ENCODE data around the gene TUFT1.
A peak's percentile ranks its signal among the peaks of the same experiment; 100 is the strongest.

The TUFT1 gene, protein sequence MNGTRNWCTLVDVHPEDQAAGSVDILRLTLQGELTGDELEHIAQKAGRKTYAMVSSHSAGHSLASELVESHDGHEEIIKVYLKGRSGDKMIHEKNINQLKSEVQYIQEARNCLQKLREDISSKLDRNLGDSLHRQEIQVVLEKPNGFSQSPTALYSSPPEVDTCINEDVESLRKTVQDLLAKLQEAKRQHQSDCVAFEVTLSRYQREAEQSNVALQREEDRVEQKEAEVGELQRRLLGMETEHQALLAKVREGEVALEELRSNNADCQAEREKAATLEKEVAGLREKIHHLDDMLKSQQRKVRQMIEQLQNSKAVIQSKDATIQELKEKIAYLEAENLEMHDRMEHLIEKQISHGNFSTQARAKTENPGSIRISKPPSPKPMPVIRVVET

DNA sequence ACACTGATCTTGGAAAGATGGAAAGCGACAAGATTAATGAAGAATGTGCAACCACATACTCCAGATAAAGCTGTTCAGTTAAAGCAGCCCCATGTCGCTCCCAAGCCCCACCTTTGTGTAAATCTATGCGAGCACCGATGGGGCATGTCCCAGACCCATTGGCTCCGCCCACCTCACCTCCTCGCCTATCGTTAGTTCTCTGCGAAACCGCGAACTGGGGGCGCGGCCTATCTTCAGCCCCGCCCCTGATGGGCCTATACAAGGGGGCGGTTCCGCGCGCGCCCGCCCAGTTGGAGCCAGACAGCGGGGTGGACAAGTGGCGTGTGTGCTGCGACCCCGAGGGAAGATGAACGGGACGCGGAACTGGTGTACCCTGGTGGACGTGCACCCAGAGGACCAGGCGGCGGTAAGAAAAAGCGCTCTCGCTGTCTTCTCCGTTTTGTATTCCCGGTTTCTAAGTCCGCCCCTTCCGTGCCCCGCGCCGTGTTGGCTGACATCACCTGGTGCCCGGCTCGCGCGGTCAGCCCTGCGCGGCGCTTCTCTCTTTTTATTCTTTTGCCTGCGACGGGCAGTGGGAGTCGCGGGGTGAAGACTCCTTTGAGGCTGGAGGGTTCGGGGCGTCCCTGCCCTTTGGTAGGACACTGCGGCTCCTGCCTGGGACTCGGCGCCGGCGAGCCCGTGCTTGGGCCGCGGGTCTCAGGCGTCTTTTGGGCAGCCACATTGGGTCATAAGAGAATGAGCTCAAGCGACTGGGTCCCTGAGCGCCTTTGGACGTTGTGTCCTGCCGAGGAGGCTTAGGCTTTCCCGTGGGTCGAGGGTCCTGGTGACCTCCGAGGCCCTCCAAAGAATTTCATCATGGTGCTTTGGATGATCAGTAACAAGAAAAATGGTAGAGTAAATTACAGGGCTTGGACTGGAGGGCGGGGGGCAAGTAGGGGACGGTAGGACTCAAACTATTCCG is at the start of gene TUFT1:
Gene TUFT1 (plus strand): TSS at position 289 of the 961 bp plus-strand sequence. CDS start 58 bp downstream, at position 347.
- peak; percentile 82 to 91 for DNase-seq (ENCODE audit: extremely low read depth in 1 of 2, low read depth in 1 of 2)

DNA sequence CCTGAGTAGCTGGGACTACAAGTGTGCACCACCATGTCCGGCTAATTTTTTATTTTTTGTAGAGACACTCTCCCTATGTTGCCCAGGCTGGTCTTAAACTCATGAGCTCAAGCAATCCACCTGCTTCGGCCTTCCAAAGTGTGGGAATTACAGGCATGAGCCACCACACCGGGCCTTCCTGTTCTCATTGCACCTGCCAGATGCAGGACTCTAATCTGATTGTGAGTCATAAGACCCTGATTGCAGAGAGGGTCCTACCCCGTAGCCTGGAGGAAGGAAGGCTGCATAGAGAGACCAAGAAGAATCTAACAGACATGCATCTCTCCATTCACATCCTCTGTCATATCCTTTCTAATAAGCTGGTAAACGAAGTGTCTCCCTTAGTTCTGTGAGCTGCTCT is 48.5 kb upstream of the TUFT1 start:
- DNase-seq (ENCODE audit: extremely low read depth in 1 of 2, low read depth in 1 of 2) = no peak

DNA sequence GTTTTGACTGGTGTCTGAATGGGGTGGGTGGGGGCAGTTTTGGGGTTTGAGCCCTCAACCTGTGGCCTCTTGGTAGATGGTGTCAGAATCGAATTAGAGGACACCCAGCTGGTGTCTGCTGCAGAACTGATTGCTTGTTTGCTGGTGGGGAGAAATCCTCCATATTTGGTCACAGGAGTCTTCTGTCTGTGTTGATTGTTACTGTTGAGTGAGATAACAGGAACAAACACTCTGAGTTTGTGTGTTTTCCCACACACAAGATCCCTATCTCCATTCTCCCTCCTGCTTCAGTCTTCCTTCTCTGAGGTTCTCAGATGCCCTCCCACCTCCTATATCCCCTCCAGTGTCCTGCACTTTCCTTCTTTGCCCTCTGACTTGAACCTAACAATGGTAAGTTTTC is 48.0 kb upstream of the TUFT1 start:
- DNase-seq (ENCODE audit: extremely low read depth in 1 of 2, low read depth in 1 of 2) = no peak

DNA sequence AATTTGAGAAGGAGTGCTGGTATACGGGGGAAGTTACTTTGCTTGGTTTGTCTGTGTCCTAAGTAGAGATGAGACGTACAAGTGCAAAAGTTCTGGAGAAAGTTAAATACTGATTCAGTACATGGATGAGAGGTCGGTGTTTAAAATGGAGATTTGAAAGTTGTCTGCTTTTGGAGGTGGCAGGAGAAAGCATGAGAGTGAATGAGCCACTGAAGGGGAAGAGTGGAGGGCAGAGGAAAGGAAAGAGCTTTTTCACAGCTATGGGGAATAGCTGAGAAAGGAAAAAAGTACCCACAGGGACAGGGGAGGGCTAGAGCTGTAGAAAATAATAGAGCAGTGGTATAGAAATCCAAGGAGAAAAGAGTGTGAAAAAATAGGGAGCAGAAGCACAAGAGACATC is 47.1 kb upstream of the TUFT1 start:
- DNase-seq (ENCODE audit: extremely low read depth in 1 of 2, low read depth in 1 of 2) = no peak

DNA sequence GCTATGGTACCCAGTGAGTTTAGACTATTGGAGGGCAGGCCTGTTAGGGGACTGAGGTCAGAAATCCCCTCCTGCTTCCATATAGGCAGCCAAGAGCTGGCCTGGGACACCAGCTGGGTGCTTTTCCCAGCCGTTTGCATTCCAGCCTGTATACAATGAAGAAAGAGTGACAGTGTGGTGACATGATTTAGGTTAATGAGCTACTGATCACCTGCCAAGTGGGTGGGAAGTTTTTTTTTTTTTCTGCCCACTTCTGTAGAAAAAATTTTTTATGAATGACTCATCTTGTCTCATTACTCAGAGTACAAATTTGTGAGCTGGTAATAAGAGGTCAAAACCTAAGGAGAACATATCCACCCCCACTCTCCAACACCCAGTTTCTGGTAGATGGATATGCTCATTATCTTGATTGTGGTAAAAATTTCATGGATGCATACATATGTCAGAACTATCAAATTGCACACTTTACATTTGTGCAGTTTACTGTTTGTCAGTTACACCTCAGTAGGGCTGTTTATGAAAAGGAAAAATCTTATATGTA is 45.3 kb upstream of the TUFT1 start:
- DNase-seq (ENCODE audit: extremely low read depth in 1 of 2, low read depth in 1 of 2) = no peak

DNA sequence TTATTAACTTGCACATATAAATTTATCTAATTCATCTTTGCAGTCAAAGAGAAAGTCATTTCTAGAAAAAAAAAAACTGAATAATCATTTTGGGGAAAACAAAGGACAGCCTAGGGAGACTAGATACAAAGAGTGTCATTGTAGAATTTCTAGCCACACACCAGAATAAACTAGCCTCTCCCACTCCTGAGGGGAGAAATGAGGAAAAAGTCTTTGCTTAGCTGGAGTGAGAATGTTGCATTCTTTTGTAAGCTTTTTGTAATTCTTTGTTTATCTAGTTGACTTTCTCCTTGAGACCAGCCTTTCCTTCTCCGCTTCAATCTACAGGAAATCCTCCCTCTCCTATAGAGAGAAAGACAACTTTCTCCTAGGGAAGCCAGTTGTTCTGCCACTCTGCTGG is 44.8 kb upstream of the TUFT1 start:
- no peak for DNase-seq (ENCODE audit: extremely low read depth in 1 of 2, low read depth in 1 of 2)

DNA sequence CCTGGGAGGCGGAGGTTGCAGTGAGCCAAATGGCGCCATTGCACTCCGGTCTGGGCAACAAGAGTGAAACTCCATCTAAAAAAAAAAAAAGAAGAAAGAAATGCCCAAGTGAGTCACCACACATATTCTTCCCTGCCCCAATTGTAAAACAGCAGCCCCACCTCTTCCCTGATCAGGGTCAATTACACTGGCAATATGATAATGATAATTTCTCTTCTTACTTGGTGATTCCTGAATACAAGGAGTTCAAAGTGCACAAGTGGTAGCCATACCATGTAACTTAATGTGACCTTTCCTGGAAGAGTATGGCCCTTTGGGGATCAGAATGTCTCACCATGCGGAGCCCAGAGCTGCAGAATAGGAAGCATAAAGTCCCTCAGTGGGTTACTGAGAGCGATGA is 40.7 kb upstream of the TUFT1 start:
- DNase-seq (ENCODE audit: extremely low read depth in 1 of 2, low read depth in 1 of 2) = no peak

DNA sequence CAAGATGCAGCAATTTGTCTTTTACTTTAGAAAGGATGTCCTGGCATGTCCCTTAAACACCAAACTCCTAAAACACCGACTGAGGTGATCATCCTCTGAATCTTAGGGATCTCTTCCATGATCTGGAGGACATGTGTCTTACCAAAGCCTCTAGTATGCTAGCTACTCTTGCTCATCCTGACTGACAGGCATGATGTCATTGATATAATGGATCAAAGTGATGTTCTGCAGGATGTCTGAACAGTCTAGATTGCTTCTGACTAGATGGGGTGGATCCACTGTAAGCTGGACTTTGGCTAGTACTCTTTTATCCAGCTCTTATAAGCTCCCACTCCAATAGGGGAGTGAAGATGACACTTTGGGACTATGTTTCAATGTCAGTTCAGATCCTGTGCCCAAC is 40.2 kb upstream of the TUFT1 start:
- no peak for DNase-seq (ENCODE audit: extremely low read depth in 1 of 2, low read depth in 1 of 2)

DNA sequence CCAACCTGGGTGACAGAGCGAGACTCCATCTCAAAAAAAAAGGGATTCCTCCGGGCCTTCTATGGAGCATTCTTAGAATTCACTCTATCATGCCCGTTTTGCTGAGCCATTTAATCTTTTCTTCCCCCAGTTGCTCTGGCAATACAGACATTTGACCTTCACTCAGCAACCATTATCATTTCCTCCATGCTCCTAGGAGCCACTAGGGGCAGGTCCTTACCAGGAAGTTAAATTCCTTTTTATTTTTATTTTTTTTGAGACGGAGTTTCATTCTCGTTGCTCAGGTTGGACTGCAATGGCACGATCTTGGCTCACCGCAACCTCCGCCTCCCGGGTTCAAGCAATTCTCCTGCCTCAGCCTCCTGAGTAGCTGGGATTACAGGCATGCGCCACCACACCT is 38.6 kb upstream of the TUFT1 start:
- no peak for DNase-seq (ENCODE audit: extremely low read depth in 1 of 2, low read depth in 1 of 2)

DNA sequence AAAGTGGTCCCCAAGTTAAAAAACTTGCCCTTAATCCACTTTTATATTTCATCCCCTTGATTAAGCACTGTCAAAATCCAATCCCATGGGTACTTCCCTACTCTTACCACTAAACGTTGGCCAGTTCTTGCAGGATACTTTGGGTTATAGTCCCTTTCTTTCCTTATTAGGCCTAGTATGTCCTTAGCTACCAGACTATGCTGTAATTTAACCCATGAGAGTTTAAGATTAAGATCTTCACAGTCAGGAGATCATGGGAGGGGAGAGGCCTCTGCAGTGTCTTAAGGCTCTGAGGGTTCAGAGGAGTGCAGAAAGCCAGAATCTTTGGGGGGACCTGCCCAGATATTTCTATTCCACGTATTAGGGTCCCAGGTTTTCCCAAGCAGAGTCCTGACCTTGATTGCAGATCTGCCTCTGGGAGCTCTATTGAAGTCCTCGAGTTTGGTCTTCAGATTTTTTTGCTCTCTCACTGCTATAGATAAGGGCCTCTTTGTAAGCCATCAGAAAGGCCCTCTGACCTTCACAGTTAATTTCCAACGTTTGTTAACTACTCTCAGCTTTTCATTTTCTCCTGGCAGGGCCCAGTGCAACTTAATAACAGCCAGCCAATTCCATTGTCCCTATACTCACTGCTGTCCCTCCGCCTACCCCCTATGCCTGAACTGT is 37.9 kb upstream of the TUFT1 start:
- no peak for DNase-seq (ENCODE audit: extremely low read depth in 1 of 2, low read depth in 1 of 2)

DNA sequence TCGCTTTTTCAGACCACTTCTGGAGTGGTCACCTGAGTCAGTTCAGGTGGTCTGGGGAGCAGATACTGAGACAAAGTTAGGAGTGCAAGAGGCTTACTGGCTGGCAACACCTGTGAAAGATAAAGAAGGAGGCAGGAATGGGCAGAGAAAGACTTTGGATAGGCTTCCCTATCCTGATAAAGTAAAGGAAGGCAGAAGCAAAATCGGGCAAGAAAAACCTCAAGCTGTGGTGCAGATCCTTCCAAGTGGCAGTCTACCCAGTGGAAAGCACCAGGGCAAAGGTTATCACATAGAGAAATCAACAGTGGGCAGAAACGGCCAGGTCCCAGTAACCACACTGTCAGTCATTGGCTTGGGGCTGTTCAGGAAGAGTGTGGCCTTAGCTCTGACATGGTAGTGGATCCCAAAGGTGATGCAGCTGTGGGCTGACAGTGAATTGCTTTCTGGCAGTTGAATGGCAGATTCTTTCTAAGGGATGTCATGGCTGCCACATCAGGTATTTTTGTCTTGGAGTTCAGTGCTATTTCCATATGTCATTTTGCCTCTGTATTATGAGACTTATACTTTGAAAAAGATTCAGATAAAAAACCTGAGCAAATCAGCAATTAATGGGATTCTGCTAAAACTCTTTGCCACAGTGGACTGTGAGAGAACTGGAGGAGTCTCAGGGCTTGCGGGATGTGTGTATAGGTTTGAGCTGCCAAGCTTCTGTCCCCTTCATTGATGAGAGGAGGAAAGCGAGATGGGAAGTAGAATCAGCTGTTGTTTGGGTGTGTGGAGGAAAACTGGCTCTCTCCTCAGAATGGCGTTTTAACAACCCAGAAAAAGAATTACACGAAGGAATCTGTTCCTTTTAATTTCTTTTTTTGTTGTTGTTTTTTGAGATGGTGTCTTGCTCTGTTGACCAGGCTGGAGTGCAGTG is 37.0 kb upstream of the TUFT1 start:
- no peak for DNase-seq (ENCODE audit: extremely low read depth in 1 of 2, low read depth in 1 of 2)

DNA sequence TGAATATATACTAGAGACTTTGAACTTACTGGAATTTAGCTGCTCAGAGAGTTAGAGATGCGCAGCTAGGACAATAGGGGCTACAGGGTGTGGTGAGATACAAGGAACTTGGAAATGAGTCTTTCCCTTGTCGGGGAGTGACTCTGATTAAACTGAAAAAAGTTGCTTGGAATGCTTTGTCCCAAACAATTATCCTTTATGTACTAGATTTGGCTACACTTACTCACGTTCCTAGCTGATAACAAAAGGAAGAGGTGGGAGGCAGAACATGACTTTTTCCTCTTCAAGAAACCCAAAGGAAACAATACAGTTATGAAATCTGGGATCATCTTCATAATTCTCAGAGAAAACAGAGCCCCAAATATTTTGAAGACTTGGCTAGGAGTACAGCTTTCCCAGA is 35.9 kb upstream of the TUFT1 start:
- DNase-seq (ENCODE audit: extremely low read depth in 1 of 2, low read depth in 1 of 2) = no peak

DNA sequence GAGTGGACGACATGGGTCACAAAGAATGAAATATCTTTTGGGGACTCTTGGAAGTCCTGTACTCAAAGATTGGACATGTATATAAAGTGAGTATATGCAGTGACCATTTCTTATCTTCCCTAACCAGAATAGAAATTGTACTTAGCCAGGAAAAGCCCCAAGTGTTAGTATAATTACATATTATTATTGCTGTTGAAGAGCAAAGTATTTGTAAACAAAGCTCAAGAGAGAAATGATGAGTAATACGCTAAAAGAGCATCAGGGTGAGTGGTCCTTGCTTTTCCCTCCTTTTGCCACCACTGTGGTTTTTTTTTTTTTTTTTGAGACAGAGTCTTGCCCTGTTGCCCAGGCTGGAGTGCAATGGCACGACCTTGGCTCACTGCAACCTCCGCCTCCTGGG is 35.4 kb upstream of the TUFT1 start:
- DNase-seq (ENCODE audit: extremely low read depth in 1 of 2, low read depth in 1 of 2) = no peak

DNA sequence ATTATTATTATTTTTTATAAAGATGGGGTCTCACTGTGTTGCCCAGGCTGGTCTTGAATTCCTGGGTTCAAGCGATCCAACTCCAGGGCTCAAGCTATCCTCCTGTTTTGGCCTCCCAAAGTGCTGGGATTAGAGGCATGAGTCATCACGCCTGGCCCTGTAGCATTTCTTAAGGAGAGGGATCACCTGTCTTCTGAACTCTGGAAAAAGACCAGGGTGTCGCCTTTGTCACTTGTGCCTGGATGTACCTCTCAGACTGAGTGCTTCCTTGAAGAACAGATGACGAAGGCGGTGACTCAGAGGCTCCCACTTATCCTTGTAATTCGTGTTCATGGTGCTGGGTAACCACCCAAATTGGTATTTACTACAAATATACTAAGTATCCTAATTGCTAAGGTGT is 31.3 kb upstream of the TUFT1 start:
- no peak for DNase-seq (ENCODE audit: extremely low read depth in 1 of 2, low read depth in 1 of 2)

DNA sequence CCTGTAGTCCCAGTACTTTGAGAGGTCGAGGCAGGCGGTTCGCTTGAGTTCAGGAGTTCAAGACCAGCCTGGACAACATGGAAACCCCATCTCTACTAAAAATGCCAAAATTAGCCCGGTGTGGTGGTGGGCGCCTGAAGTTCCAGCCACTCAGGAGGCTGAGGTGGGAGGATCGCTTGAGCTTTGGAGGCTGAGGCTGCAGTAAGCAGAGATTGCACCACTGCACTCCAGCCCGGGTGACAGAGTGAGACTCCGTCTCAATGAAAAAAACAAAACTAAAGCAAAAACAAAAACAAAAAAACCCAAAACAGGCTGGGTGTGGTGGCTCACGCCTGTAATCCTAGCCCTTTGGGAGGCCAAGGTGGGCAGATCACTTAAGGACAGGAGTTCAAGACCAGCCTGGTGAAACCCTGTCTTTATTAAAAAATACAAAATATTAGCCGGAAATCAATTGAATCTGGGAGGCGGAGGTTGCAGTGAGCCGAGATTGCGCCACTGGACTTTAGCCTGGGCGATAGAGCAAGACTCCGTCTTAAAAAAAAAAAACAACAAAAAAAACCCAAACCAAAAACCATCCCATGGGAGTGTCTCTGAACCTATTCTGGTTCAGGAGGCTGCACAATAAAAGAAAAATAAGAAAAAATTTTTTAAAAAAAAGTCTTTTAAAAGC is 30.6 kb upstream of the TUFT1 start:
- DNase-seq (ENCODE audit: extremely low read depth in 1 of 2, low read depth in 1 of 2) = no peak

DNA sequence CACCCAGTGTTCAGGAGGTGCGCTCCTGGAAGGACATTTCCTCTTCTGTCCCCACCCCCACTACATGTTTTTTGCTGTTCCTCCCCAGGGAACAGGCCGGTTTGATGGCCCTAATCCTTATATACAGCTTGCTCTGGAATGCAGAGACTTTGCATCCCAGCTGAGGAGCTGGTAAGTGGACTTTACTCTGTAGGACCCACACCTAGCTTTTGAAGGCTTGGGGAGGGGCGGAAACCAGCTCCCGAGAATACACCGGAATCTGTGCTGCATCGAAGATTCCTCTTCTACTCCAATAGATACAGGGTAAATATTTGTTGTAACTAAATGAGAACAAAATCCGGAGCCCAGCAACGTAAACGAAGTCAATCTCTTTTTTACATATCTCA is 30.1 kb upstream of the TUFT1 start:
- no peak for DNase-seq (ENCODE audit: extremely low read depth in 1 of 2, low read depth in 1 of 2)

DNA sequence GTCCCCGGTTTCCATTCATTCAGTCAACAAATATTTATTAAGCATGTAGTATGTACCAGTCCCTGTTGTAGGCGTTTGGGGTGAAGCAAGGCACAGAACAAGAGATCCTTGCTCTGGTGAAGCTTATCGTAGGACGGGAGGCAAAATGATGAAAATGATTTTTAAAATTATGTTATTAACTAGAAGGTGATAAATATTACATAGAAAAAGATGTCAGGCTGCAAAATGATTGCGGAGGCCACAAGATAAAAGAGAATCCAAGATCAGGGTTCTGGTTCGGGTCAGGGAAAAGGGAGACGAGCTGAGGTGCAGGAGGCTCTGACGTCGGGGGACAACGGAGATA is 29.5 kb upstream of the TUFT1 start:
- DNase-seq (ENCODE audit: extremely low read depth in 1 of 2, low read depth in 1 of 2) = no peak

DNA sequence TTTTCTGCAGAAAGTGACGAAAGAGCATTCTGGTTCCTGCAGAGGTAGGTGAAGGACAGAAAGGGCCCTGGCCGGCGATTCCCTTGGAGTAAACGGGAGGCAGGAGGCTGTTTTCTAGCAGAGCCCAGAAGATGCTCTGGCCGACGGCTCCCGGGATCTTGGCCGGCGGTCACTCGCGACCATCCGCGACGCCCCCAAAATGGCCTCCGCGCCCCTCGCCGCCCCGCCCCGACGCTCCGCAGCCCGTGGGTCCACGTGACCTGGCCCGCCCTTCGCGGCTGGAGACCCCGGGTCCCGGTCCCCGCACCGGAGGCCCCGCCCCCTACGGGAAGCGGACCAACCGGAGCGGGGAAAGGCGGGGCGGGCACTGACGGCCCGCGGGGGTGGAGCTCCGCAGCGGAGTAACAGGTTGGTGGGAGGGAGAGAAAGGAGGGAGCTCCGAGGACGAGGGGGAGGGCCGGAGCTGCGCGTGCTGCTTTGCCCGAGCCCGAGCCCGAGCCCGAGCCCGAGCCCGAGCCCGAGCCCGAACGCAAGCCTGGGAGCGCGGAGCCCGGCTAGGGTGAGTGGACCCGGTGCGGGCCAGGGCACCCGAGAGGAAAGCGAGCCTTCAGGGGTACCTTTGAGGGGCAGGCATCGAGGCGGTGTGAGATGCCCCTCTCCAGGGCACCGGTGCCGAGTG is 29.0 kb upstream of the TUFT1 start, which contains the start of gene CGN:
Gene CGN (plus strand): TSS at position 431 of the 679 bp plus-strand sequence. CDS start 7,133 bp downstream, outside the sequence.
- peak; percentile 59 to 80 for DNase-seq (ENCODE audit: extremely low read depth in 1 of 2, low read depth in 1 of 2)

DNA sequence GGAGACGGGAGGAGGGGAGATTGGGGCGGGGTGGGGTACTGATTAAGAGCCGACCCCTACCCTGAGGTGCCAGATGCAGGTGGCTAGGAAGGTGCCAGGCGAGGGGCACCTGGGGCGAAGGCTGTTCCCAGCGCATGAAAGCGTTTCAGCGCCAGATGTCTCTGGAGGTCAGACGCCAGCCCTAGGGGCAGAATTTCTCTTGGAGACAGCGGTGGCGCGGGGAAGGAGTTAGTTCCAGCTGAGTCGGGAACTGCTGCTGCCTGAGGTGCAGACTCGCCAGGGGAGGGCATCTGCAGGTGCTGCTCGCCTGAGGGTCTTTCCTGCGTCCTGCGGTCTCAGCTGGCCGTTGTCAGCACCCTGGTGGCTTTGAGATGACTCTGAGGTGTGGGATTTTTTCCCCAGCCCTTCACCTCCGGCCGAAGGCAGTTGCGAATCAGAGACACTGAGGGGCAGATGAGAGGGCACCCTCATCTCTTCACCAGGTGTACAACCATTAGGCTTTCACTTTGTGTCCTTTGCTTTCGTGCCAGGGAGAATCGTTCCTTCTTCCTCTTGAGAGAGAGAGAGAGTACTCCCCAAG is 28.4 kb upstream of the TUFT1 start:
- no peak for DNase-seq (ENCODE audit: extremely low read depth in 1 of 2, low read depth in 1 of 2)
